GM21786 (cell line): ENCODE measurements around the gene OSBPL1A.

ENCODE experiments used
- ATAC-seq: cut with Tn5 transposase; IDR thresholded peaks from one replicate; pipeline ENCODE4 v1.9.1; 2021; ENCODE audit not compliant: unreplicated experiment

Gene OSBPL1A

GRCh38 chr18:24138409-24138788 lies 259.2 kb downstream of the OSBPL1A start:
- ATAC-seq = no peak

DNA sequence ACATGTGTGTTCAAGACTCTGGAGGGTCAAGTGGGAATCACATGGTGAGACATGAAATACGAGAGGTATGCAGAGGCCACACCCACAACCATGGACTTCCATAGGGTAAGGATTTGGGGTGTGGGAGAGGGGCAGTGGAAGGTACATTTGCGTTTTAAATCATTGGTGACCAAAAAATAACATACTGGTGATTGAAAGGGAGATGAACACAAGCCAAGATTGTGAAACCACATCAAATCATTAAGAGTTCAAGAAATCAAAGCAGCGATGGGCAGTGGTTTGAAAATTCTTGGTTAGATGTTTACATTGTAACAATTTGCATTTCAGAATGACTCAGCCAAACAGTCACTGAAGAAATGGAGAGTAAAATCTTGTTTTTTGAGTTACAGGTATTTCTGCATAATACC lies 260.7 kb downstream of the OSBPL1A start:
- ATAC-seq = no peak

DNA sequence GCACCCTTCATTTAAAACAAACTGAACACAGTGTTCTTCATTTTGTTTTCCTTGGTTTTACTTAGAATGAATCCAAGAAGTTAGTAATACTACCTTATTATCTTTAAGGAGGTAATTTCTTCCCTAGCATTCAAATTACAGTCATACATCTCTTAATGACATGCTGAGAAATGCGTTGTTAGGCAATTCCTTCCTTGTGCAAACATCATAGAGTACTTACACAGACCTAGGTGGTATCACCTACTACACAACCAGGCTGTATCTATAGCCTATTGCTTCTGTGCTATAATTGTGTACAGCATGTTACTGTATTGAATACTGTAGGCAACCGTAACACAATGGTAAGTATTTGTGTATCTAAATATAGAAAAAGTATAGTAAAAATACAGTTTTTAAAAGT lies 267.1 kb downstream of the OSBPL1A start:
- no peak for ATAC-seq

DNA sequence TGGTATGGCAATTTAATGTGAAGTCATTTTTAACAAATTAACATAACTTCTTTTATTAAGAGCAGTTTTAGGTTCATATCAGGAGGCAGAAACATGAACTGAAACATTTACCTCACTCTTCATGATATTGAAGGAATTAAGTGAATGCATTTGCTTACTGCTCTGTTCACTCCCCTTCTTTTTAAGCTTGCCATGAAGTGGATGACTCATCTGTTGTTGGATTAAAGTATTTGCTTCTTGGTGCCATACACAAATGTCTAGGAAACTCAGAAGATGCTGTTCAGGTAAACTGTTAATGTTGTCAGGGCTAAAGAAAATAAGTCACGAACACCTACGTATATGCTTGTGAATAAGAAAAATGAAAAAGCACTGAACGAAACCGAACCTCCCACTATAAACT lies 268.9 kb downstream of the OSBPL1A start:
- no peak for ATAC-seq

DNA sequence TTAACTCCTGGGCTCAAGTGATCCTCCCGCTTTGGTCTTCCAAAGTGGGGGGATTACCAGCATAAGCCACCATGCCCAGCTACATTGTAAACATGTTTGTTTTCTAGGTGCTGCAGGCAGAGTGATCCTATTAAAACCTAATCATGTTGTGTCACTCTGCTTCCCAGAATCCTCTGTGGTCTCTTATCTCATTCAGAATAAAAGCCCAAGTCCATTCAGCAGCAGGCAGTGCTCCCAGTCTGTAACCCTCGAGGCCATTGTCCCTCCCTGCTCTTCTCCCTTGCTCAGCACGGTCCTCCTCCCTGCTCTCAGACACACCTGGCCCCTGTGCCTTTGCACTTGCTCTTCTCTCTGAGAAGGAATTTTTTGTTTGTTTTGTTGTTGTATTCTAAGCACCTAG lies 269.9 kb downstream of the OSBPL1A start:
- ATAC-seq = no peak

DNA sequence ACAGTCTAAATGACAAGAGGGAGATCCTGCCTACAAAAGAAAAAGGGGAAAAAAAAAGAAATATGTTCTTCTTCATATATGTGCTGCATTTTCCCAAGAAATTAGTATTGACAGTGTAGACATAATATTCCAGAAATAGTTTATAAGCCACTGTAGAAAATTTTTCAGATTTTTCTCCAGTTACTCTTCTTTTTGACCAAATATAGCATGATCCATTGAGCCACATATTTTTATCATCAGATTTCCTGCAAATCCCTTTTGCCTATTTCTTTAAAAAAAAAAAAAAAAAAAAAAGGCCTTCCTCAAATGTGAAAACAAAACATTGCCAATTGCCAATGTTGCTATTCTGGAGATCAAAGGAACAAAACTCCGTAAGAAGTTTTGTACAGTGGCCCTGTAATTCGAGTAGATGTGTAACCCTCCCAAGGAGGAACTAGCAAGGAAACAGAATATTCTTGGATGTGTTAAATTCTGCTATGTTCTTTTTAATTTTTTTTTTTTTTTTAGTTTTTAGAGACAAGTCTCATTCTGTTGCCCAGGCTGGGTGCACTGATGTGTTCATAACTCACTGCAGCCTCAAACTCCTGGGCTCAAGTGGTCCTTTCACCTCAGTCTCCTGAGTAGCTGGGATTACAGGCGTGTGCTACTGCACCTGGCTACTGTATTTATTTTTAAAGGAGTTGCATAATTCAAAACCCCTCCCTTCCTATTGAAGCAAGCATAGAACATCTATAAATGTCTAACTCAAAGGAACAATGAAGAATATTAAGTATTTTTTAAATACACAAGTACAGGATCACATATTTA lies 271.3 kb downstream of the OSBPL1A start:
- no peak for ATAC-seq

- ATAC-seq = no peak
Measured at GRCh38 chr18:24121625-24122024, 276.0 kb downstream of the OSBPL1A start.

DNA sequence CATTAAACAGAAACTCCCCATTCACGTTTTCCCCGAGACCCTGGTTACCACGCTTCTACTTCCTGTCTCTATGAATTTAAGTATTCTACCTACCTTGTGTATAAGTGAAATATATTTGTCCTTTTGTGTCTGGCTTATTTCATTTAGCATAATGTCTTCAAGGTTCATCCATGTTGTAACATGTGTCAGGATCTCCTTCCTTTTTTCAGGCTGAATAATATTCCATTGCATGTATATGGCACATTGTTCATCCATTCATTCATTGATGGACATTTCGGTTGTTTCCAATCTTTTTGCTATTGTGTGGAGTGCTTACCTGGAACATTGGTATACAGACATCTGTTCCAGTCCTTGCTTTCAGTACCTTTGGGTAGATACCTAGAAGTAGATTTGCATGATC lies 276.9 kb downstream of the OSBPL1A start:
- no peak for ATAC-seq

GRCh38 chr18:24118750-24119577 lies 278.7 kb downstream of the OSBPL1A start:
- peak; percentile 82 for ATAC-seq

DNA sequence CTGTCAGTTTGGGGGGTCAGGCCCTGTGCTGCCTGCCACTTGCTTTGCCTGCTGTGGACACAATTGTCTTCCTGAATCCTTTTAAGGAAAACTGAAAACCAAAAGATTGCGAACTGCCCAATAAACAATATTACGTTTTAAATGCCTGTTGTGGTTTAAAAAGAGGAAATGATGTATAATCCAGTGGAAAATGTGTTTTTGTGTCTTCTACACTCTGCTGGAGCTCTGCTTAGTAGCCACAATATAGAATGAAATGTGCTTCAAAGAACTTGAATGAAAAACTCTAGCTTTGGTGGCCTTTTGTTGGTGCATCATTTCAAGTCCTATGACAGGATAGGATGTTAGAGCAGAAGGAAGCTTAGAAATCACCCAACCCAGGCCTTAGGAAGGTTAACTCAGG lies 282.0 kb downstream of the OSBPL1A start:
- ATAC-seq = no peak

DNA sequence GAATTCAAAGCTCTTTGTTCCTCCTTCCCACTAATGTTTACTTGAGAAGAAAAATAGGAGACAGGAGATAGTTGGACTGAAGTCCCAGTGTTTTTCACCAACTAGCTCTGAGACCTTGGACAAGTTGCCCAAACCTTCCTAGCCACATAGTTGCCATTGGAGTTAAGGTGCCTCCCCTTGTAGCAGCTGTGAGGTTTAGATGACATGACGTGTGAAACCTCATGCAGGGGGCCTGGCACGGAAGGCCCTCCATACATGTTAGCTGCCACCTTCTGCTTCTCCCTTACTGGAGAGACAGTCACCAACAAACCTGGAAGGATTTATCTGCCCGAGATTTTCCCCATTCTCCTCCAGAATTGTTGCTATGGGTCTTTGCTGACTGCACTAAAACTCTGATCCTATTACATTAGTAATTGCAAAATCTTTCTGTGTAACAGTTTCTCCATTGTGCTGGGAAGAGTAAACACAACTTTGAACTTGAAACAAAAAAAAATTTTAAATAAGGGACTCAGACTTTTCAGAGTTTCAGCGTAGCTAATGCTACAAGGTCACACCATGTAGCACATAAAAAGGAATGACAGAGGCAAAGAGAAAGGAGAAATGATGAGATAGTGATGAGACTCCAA lies 282.6 kb downstream of the OSBPL1A start:
- ATAC-seq = no peak

DNA sequence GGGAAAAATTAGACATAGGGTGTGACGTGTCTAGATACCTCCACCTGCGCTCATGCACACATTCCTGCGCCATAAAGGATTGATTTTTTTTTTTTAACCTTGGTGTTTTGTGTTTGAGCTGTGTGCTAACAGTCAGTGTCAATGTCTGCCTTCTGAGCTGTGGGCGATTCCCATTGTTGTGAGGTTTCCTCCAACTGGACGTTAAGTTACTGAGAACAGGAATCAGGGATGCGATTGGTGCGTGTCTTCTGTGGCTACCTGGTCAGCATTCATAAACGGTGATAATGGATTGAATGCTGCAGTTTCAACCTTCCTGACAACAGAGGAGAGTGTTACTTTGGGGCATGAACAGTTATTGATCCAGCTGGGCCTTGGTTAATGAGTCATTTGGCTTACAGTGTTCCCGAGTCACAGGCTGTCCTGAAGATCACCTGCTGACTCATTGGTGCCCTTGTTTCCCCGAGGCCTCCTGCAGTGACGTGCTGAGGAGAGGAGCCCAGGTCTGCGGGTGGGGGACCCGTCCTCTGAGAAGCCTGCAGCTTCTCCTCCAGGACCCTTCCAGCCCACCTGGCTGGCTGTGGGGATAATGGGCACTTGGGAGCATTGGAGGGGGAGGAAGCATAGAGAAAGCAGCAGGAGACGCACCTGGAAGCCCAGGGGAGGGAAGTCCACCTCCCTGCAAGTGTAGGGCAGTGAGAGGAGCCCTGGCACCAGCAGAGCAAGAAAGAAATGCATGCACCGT lies 284.6 kb downstream of the OSBPL1A start:
- no peak for ATAC-seq

- ATAC-seq = no peak
Measured at GRCh38 chr18:24112464-24112863, 285.2 kb downstream of the OSBPL1A start.
